Spleen (tissue), 11 donors: ENCODE results near the gene BLOC1S4. TPM values are rescaled to one million over a fixed set of nuclear protein-coding genes. Genes with fewer than 3 reads are reported as not detected.

Source experiments
- DNase-seq: peaks from one replicate; pipeline ENCODE4 v3.0.0-alpha.2; 2020
- H3K27ac ChIP-seq, 8 donors: fragments of 200-600 bp; sonication (generic) in 7 of 8; 1 replicate in 4 of 8; 2 replicates in 4 of 8; pipeline versions ENCODE4 v1.5.0 to v1.8.0; 2016 to 2021; ENCODE audit warnings: inconsistent platforms in 4 of 8, mild to moderate bottlenecking in 4 of 8, moderate library complexity in 1 of 8
- H3K27me3 ChIP-seq, 7 donors: fragments of 200-600 bp; sonication (generic) in 6 of 7; replicated peaks in 1 of 7; 1 replicate in 4 of 7; 2 replicates in 3 of 7; pipeline versions ENCODE4 v1.5.0 to v1.8.0; 2016 to 2021; ENCODE audit warnings: inconsistent platforms in 3 of 7, mild to moderate bottlenecking in 1 of 7
- H3K36me3 ChIP-seq, 6 donors: fragments of 200-600 bp; sonication (generic) in 5 of 6; 1 replicate in 4 of 6; 2 replicates in 2 of 6; pipeline versions ENCODE4 v1.5.0 to v1.8.0; 2016 to 2021; ENCODE audit warnings: inconsistent platforms in 2 of 6
- H3K4me1 ChIP-seq, 6 donors: fragments of 200-600 bp; sonication (generic) in 5 of 6; 1 replicate in 3 of 6; 2 replicates in 3 of 6; pipeline versions ENCODE4 v1.5.0 to v1.8.0; 2016 to 2021; ENCODE audit warnings: inconsistent platforms in 3 of 6
- H3K4me3 ChIP-seq, 8 donors: fragments of 200-600 bp; sonication (generic) in 7 of 8; 1 replicate in 4 of 8; 2 replicates in 4 of 8; pipeline versions ENCODE4 v1.5.0 to v1.8.0; 2016 to 2021; ENCODE audit warnings: inconsistent platforms in 4 of 8, mild to moderate bottlenecking in 4 of 8, moderate library complexity in 2 of 8
- H3K9me3 ChIP-seq, 8 donors: fragments of 200-600 bp; sonication (generic) in 7 of 8; 1 replicate in 4 of 8; 2 replicates in 4 of 8; pipeline versions ENCODE4 v1.5.0 to v1.8.0; 2016 to 2021; ENCODE audit warnings: inconsistent platforms in 4 of 8
- CTCF ChIP-seq, 11 experiments: fragments of 200-600 bp in 7 of 11; fragments of 450-650 bp in 4 of 11; sonication (generic) in 4 of 11; IDR thresholded peaks in 8 of 11; conservative IDR thresholded peaks in 3 of 11; 1 replicate in 7 of 11; 2 replicates in 4 of 11; pipeline versions ENCODE4 v1.4.0 to v1.8.0; 2016 to 2021; ENCODE audit warnings: antibody characterized with exemption in 11 of 11, inconsistent platforms in 4 of 11, mild to moderate bottlenecking in 1 of 11
- POLR2A ChIP-seq, 3 donors: fragments of 450-650 bp; IDR thresholded peaks; one replicate each; pipeline ENCODE4 v1.5.1; 2017; ENCODE audit warnings: antibody characterized with exemption in 3 of 3, mild to moderate bottlenecking in 1 of 3
- POLR2AphosphoS5 ChIP-seq, 3 donors: sonication (generic); formaldehyde crosslinking; IDR thresholded peaks; one replicate each; pipeline ENCODE4 v1.5.1; 2017; ENCODE audit warnings: antibody characterized with exemption in 3 of 3
- WGBS, 5 donors: extraction: QIAGEN DNeasy Blood & Tissue Kit in 3 of 5; methylation state at CpG; one replicate each; pipeline versions ENCODE4 v1.1.5 to v1.1.7; 2013 to 2018; 5-methylcytosine and 5-hydroxymethylcytosine counted together
- intact Hi-C: fragments of 100-400 bp; cut with DNase I; formaldehyde crosslinking; loops from one replicate; pipeline ENCODE4 v1.15.0; 2023; ENCODE audit warnings: low total_unique reads
- polyA plus RNA-seq, 3 donors: library from polyadenylated mRNA; stranded (reverse); fragments of 200-250 nt; gene quantifications; one replicate each; pipeline ENCODE4 v1.2.1, GENCODE V29; 2013
- total RNA-seq, 7 donors: library from RNA; depleted of rRNA in 3 of 7; stranded (reverse); fragments of >200 nt in 3 of 7; fragmentation: NEBNext Ultra II Directional in 4 of 7; extraction: Animal tissue kit (Norgen Biotek cat#: 25700) in 4 of 7; gene quantifications; one replicate each; pipeline versions ENCODE4 v1.1.0 to v1.2.1, GENCODE V29; 2016 to 2021
- donor health status: healthy with polysubstance abuse.
- donor health status: DM: no; HTN: no; CAD: no; lungs with moderate emphysema.
- donor health status: DM: no; HTN: no; CAD: no.
- donor health status: Bipolar disorder and iron deficiency.
- donor health status: healthy.
- donor health status: DM: no; HTN: no; CAD: no.
- donor health status: DM: yes; HTN: yes; CAD: no.

Gene BLOC1S4
- total and polyA plus RNA-seq, 10 donors = 13.4 to 24.2 (median 19.0) TPM

DNA sequence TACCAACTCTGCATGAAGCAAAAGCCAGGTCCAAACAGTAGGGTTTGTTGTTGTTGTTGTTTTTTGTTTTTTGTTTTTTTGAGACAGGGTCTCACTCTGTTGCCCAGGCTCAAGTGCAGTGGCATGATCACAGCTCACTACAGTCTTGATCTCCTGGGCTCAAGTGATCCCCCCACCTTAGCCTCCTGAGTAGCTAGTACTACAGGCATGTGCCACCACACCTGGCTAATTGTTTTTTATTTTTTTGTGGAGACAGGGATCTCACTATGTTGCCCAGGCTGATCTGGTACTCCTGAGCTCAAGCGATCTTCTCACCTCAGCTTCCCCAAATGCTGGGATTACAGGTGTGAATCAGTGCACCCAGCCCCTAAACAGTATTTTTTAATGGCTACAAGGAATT, 16.1 kb upstream of the BLOC1S4 start:
- no peaks in the 10 kb centered on the region for H3K9me3 ChIP-seq
- H3K4me3 ChIP-seq = no peak overlapping the region
- intact Hi-C loops = no loop called here
- no peak for DNase-seq
- 91 to 100% (median 100%) methylated on average over 1 of the region's 1 CpG for WGBS, 5 donors
- H3K4me1 ChIP-seq = peaks cover 0 to 64% (median 26%) of the 10 kb centered on the region in 6 donors
- peaks cover 0 to 56% (median 5%) of the 10 kb centered on the region in 6 donors for H3K36me3 ChIP-seq
- H3K27ac ChIP-seq = no peak overlapping the region
- H3K27me3 ChIP-seq = no peaks in the 10 kb centered on the region
- no peak for TF ChIP-seq POLR2AphosphoS5 (IDR thresholded peaks at IDR 0.05)
- TF ChIP-seq POLR2A (IDR thresholded peaks at IDR 0.05) = no peak
- TF ChIP-seq CTCF (IDR thresholded peaks at IDR 0.05 in 8 of 11, conservative IDR thresholded peaks at IDR 0.05 in 3 of 11) = no peak

GRCh38 chr4:6701371-6701770, 14.6 kb upstream of the BLOC1S4 start:
- 87 to 93% (median 90%) methylated on average over 13 of the region's 13 CpGs for WGBS, 5 donors
- TF ChIP-seq CTCF (IDR thresholded peaks at IDR 0.05 in 8 of 11, conservative IDR thresholded peaks at IDR 0.05 in 3 of 11) = peak in 6 of 11 experiments; percentile 28 to 61 (median 44)
- TF ChIP-seq POLR2AphosphoS5 (IDR thresholded peaks at IDR 0.05) = no peak
- no peak for TF ChIP-seq POLR2A (IDR thresholded peaks at IDR 0.05)

GRCh38 chr4:6702761-6703160, 13.2 kb upstream of the BLOC1S4 start:
- Histone ChIP-seq H3K36me3 (peaks cover 0 to 65% (median 9%) of the 10 kb centered on the region in 6 donors), H3K4me3 (no peak overlapping the region), H3K27ac (no peak overlapping the region), H3K9me3 (no peaks in the 10 kb centered on the region), H3K4me1 (peaks cover 23 to 66% (median 28%) of the 10 kb centered on the region in 6 donors), H3K27me3 (no peaks in the 10 kb centered on the region)
- TF ChIP-seq POLR2AphosphoS5 (IDR thresholded peaks at IDR 0.05) (no peak), CTCF (IDR thresholded peaks at IDR 0.05 in 8 of 11, conservative IDR thresholded peaks at IDR 0.05 in 3 of 11) (no peak), POLR2A (IDR thresholded peaks at IDR 0.05) (no peak)
- intact Hi-C loops = no loop called here
- no peak for DNase-seq
- WGBS, 5 donors = 0 to 2% (median 0%) methylated on average over 1 of the region's 1 CpG

More at GRCh38 chr4:6701371-6701770, 14.6 kb upstream of the BLOC1S4 start:
- no peaks in the 10 kb centered on the region for H3K27me3 ChIP-seq
- no peak overlapping the region for H3K27ac ChIP-seq
- H3K4me3 ChIP-seq = no peak overlapping the region
- peaks cover 0 to 63% (median 5%) of the 10 kb centered on the region in 6 donors for H3K36me3 ChIP-seq
- peaks cover 10 to 65% (median 23%) of the 10 kb centered on the region in 6 donors for H3K4me1 ChIP-seq
- no peaks in the 10 kb centered on the region for H3K9me3 ChIP-seq
- intact Hi-C loops = no loop called here
- DNase-seq = peak; percentile 75

GRCh38 chr4:6703786-6704185, 12.2 kb upstream of the BLOC1S4 start:
- WGBS, 5 donors = 72 to 91% (median 78%) methylated on average over 3 of the region's 3 CpGs
- Histone ChIP-seq H3K27ac (no peak overlapping the region), H3K36me3 (peaks cover 0 to 70% (median 9%) of the 10 kb centered on the region in 6 donors), H3K4me3 (no peak overlapping the region), H3K27me3 (no peaks in the 10 kb centered on the region), H3K4me1 (peaks cover 32 to 70% (median 38%) of the 10 kb centered on the region in 6 donors), H3K9me3 (no peaks in the 10 kb centered on the region)
- intact Hi-C loops = no loop called here
- DNase-seq = no peak
- TF ChIP-seq POLR2AphosphoS5 (IDR thresholded peaks at IDR 0.05) (no peak), CTCF (IDR thresholded peaks at IDR 0.05 in 8 of 11, conservative IDR thresholded peaks at IDR 0.05 in 3 of 11) (no peak), POLR2A (IDR thresholded peaks at IDR 0.05) (no peak)
